PFSK-1 (cell line): ENCODE measurements around the gene TIGD1.

Source experiments
- POLR2AphosphoS5 ChIP-seq: IDR thresholded peaks from 2 replicates; pipeline ENCODE4 v1.6.1; 2012; ENCODE audit warnings: low read depth, mild to moderate bottlenecking, control low read depth, low read length, moderate library complexity
- TAF1 ChIP-seq: IDR thresholded peaks from 2 replicates; pipeline ENCODE4 v1.6.1; 2012; ENCODE audit warnings: low read length, control low read depth, borderline replicate concordance; ENCODE audit not compliant: insufficient read depth
- TF ChIP-seq, protein P1 (sequence below), 2 experiments: IDR thresholded peaks; 2 replicates each; pipeline versions ENCODE4 v1.6.1 to v1.8.0; 2011 to 2012; ENCODE audit warnings: low read depth in 2 of 2, low read length in 2 of 2, control low read depth in 1 of 2, inconsistent platforms in 1 of 2, mild to moderate bottlenecking in 1 of 2, moderate library complexity in 1 of 2; ENCODE audit not compliant: insufficient read depth in 1 of 2

DNA sequence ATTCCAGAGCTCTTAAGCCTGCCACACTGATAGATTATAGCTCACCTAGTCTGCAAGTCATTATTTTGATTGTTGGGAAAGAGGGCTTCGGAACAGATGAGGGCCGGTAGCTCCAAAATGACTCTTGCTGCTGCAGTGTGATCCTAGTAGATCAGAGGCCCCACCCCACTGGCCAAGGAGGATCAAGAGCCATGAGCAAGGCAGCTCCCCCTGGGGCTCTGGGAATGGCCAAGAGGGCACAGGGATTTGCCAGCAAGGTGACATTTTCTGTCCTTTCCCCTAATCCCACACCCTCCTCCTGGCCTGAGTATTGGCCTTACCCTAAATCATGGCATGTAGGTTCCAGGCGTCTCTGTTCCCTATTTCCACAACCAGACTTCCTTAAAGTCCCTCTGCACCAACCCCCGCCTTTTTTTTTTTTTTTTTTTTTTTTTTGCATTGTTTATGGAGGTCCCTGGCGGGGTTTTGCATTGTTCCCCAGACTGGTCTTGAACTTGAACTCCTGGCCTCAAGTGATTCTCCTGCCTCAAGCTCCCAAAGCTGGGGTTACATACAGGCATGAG, 36.7 kb upstream of the TIGD1 start:
- TF ChIP-seq, protein P1, sequence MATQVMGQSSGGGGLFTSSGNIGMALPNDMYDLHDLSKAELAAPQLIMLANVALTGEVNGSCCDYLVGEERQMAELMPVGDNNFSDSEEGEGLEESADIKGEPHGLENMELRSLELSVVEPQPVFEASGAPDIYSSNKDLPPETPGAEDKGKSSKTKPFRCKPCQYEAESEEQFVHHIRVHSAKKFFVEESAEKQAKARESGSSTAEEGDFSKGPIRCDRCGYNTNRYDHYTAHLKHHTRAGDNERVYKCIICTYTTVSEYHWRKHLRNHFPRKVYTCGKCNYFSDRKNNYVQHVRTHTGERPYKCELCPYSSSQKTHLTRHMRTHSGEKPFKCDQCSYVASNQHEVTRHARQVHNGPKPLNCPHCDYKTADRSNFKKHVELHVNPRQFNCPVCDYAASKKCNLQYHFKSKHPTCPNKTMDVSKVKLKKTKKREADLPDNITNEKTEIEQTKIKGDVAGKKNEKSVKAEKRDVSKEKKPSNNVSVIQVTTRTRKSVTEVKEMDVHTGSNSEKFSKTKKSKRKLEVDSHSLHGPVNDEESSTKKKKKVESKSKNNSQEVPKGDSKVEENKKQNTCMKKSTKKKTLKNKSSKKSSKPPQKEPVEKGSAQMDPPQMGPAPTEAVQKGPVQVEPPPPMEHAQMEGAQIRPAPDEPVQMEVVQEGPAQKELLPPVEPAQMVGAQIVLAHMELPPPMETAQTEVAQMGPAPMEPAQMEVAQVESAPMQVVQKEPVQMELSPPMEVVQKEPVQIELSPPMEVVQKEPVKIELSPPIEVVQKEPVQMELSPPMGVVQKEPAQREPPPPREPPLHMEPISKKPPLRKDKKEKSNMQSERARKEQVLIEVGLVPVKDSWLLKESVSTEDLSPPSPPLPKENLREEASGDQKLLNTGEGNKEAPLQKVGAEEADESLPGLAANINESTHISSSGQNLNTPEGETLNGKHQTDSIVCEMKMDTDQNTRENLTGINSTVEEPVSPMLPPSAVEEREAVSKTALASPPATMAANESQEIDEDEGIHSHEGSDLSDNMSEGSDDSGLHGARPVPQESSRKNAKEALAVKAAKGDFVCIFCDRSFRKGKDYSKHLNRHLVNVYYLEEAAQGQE (IDR thresholded peaks at IDR 0.05; ENCODE audit: insufficient read depth in 1 of 2, low read depth in 2 of 2, low read length in 2 of 2), result no peak
- TF ChIP-seq POLR2AphosphoS5 (no peak), TAF1 (no peak)
